GM15510 (cell line): Measurements from ENCODE around the gene TPBG.

Experiments
- POLR2A ChIP-seq: IDR thresholded peaks from 3 replicates; pipeline ENCODE4 v1.6.1; 2011; ENCODE audit warnings: borderline replicate concordance; ENCODE audit not compliant: insufficient read length; ENCODE audit errors: extremely low read depth

The TPBG gene

DNA sequence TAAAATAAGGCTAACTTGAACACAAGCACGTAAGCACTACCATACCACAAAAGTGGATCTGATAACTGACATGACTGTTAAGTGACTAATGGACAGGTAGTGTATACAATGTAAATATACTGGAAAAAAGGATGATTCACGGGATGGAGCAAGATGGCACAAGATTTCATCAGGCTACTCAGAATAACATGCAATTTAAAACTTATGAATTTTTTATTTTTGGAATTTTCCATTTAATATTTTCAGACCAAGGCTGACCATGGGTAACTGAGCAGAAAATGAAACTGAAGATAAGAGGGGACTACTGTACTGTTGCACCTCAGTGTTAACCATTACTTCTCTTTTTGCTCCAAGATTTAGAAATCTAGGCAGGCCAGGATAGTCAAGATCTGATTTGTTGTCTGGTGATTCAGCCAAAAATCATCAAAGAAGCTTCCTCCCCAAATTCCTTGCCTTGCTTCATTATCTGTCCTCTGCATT lies 45.4 kb downstream of the TPBG start:
- TF ChIP-seq POLR2A, result no peak

DNA sequence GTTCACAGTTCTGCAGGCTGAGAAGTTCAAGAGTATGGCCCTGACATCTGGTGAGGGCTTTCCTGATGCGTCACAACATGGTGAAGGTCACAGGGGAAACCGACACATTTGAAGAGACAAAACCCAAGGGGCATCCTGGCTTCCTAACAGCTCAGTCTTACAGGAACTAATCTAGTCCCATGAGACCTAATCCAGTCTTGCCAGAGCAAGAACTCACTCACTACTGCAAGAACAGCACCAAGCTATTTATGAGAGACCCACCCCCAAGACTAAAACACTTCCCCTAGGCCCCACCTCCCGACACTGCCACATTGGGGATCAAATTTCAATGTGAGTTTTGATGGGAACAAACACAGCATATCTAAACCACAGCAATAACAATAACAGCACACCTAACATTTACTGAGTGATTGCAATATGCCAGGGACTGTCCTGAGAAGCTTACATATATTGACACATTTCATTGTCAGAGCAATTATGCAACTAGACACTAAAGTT lies 46.6 kb downstream of the TPBG start:
- TF ChIP-seq POLR2A, result no peak

- TF ChIP-seq POLR2A, result no peak
Measured at GRCh38 chr6:82413868-82414267, 50.3 kb downstream of the TPBG start.

- TF ChIP-seq POLR2A, result no peak
Measured at GRCh38 chr6:82415820-82416219, 52.2 kb downstream of the TPBG start.

DNA sequence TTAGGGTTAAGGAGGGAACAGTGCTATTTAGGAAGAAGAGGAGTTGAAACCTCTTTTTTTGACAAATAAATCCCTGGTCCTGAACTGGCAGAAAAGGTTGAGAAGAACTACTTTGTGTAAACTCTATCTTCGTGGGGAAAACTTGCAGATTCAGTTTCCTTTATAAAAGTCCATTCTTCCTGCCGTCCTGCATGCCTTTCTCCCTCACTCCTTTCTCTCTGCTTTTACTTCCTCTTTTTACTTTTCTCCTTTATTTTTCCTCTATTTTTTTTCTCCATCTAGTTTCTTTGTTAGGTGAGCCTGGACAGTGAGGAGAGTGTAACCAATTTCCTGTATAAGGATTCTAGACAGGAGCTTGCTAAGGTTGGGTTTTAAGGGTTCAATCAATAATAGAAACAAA lies 52.7 kb downstream of the TPBG start:
- TF ChIP-seq POLR2A, result no peak
